Measurements from ENCODE around the gene ATP8B3.
A peak's percentile ranks its signal among the peaks of the same experiment; 100 is the strongest.

The ATP8B3 gene

DNA sequence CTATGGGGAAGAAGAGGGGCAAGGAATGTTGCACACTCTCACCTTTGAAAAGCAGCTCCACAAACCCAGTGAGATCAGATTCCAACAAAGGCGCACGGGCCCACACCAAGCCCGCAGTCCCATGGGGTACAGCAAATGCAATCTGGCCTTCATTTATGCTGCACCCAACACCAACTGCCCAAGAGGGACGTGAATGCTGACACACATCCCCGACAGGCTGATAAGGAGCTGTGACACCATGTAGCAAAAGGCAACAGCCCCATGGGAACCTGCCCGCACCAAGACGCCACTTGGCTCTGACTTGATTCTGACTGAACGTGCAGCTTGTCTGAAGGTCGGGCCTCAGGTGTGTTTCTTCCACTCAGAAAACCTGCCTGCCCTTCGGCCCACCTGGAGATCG lies 18.9 kb upstream of the ATP8B3 start:
- no peak for DNase-seq

DNA sequence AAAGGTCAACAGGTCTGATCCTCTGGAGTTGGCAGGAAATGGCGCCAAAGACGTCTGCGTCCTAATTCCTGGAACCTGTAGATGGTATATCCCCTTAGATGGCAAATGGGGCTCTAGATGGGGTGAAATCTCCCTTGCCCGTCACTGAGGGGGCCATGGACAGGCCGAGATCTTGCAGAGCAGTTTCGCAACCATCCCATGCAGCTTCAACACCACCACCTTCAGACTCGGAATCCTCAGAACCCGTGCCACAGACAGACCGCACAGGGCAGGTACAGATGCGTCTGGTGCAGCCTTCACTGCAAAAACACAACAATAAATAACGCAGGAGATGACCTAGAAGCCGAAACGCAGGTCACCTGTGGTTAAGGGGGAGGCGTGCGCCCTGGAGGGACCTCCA lies 18.5 kb upstream of the ATP8B3 start:
- DNase-seq = no peak

DNA sequence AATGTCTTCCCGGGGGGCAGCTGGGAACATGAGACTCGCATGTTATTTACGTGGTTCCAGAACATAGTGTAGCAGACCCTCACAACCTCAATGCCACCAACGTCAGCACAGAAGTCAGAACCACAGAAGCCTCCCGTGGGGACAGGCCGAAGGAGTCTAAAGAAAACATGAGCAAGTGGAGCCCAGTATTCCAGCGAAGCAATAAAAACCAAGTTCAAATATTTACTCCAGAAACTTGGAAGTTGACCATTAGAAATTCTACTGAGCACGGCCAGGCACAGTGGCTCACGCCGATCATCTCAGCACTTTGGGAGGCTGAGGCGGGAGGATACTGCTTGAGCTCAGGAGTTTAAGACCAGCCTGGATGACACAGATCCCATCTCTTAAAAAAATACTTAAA lies 17.9 kb upstream of the ATP8B3 start:
- no peak for DNase-seq

DNA sequence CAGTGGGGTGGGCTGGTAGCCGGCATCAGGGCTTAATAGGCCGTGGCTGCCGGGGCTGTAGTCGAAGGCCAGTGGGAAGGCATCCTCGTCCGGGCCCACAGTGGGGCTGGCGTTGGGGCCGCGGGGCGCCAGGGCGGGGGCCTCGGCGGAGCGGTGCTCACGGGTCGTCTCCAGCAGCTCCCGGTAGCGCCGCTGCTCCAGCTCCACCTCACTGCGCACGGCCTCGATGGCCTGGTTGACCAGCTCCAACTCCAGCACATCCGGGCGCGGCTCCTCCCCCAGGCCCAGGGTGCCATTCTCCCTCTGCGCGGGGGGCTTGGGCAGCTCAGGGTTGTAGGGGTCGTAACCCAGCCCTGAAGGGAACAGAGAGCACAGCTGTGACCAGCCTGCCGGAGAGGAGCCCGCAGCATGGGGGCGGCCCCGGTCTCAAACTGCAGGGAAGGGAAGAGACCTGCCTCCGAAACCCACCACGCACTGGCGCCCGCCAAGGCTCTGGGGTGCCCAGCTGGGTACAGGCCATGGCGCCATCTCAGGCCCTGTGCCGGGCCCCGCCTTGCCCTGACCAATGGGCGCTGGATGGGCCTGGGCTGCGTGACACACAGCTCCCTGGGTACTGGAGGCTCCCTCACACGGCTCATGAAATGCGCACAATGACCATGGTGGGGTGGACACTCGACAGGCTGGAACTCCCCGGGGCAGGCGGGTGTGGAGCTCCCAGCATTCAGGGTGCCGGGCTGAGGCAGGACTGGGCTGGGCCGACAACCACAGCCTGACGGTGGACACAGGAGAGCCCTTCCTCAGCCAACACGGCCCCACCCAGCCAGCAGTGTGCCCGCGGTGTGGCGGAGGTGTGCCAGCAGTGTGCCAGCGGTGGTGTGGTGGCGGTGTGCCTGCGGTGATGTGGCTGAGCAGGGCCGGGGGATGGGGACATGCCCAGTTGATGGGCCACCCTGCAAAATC lies 16.5 kb upstream of the ATP8B3 start:
- DNase-seq = no peak

DNA sequence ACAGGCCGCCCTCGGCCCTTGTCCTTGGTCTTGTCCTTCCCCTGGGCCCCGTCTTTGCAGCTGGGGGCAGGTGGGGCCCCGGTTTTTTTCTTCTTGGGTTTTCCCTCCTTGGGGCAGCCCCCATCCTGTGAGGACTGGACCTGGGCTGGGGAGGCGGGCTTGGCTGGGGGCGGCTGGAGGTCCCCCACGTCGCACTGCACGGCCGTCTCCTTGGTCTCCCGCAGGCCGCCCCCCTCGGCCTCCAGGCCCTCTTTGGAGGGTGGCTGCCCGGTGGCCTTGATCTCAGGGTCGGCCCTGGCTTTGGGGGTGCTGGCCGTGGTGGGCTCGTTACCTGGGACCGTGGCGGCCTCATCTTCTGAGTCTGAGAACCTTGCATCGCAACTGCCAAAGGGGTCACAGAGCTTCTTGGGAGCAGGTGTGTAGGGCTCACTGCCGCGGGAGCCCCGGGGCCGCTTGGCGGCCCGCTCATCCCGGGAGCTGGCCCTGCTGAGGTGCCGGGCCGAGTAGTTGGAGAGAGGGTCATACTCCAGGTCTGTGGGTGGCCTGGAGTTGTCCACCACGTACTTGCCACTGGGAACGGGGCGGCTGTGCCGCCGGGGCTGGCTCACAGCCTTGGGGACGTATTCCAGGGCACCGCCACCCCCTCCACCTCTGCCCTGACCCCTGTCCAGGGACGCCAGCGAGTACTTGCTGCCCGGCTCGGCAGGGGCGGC lies 15.6 kb upstream of the ATP8B3 start:
- no peak for DNase-seq

DNA sequence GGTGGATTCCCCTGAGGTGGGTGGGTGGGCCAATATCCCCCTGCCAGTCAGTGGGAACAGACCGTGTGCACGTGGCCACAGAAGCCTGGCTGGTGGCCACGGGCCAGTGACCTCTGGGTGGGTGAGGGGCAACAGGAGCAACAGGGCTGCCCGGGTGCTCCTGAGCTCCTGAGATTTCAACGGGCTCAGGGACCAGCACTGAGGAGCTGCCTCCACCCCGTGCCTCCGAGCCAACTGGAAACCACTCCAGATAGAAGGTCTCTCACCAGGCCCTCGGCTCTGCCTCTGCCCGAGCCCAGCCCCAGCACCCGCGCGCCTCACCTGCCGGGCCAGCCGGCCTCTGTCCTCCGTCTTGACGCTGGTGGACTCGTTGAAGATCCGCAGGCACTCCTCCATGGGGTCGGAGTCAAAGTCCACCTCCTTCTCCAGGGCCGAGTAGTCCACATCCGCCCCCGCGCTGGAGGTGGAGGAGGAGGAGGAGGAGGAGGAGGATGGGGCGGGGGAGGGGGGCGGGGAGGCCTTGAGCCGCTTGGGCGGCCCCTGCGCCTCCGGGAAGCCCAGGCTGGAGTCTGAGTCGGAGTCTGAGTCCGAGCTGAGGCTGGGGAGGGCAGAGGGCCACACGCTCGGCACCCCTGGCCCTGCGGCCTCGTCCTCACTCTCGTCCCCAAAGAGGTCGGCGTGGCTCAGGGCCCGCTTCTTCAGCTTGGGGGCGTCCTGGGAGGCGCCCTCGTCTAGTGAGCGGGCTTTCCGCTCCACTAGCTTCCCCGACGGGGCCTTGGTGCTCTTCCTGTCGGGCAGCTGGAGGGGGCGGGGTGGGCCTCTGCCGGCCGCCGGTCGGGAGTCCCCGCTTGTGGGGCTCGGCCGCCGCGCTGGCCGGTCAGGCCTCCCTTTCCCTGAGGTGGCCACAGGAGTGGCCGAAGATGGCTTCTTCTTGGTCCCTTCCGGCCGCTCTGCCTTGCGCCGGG lies 14.8 kb upstream of the ATP8B3 start:
- DNase-seq = no peak

DNA sequence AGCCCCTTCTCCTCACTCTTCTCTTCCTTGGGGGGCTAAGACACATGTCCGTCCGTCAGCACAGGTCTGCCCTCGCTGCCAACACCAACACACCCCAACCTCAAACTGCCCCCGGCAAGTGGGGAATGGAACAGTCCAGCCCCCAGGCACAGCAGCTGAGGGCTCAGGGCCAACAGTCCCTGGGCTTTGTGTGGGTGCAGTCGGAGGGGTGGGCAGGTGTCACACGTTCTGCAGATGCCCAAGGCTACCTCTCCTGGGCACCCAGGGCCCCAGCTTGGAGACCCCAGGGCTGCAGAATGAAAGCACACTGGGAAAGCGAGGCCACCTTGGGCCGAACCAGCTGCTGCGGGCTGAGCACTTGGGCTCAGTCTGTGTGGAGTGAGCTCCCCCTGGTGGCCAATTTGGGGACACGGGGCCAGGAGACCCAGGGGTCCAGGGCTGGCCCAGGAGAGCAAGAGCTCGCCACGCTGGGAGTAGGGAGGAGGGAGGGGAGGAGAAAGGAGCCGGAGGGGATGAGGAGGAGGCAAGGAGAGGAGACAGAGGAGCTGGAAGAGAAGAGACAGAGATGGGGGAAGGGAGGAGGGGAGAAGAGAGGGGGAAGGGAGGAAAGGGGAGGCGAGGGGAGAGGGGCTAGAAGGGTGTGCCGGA lies 14.0 kb upstream of the ATP8B3 start:
- peak; percentile 73 to 88 (median 78) for DNase-seq

DNA sequence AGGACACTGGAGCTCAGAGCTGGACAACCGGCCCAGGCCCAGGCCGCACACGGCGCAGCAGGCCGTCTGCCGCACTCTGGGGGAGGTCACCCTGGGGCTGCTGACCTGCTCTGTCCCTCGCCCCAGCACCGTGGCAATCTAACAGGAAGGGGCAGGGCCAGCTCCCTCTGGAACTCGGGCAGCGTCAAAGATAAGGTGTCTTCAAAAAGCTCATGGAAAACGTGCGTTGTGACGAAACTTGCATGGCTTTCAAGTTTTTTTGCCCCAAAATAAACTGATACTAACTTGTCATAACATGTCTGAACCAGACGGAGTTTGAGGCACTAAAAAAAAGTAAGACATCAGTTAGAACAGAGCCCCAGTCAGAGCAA lies 12.2 kb upstream of the ATP8B3 start:
- DNase-seq = no peak

DNA sequence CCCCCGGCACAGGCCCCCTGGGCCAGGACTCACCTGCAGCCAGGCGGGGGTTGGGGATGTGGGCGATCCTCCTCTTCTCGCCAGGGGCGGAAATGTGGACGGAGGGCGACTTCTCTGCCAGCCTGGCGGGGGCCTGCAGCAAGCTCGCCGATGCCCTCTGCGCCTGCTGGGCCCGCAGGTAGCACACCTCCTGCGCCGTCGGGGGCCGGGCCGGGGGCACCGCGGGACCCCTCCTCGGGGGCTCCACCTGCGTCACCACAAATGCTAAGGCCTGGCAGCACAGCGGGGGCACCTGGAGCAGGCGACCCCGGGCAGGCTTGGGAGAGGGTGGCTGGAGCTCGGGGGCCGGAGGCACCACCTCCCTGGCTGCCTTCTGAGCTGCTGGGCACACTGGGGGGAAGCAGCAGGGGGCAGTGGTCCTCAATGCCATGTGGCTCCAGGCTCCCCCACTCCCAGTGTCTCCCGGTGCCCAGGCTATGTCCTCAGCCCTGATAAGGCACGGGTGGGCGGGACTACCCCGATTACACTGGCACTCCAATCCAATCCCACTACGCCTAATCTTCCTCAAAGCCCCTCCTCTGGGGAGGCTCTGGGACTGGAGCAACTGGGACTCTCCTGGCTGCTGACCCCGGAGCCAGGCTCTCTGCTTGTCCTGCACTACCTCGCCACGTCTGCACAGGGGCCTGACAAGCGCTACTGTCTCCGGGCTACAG lies 11.6 kb upstream of the ATP8B3 start:
- no peak for DNase-seq

DNA sequence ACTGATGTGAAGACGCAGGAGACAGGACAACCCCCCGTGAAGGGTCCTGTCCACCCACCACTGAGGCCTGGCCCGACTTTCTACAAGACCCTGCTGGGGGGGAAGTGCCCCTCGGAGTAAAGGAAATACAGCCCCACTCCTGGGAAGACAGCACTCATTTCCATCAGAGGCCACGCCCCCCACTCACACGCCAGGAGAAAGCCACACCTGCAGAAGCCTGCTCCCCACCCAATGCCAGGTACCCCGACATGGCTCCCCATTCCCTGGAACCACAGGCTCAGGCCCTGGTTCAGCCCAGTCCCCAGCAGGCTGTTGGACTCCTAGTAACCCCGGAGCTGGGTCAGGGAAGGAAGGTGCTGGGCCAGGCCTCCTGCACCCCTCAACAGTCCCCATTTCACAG lies 10.9 kb upstream of the ATP8B3 start:
- no peak for DNase-seq

DNA sequence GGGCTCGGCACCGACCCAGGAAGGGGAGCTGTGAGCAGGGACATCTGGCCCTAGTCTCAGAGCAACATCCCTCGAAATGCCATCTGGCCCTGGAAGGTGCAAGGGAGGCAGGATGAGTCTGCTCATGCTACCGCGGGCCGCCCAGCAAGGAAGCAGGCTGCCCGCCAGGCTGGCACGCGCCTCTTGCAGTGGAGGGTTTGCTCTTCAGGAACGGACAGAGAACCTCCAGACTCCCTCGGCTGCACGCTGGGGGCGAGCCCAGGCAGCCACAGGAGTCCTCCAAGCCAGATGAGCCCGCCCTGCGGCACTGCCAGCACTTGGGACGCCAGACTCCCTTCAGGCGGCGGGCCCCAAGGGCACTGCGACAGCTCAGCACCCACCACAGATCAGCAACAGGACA lies 10.1 kb upstream of the ATP8B3 start:
- no peak for DNase-seq

DNA sequence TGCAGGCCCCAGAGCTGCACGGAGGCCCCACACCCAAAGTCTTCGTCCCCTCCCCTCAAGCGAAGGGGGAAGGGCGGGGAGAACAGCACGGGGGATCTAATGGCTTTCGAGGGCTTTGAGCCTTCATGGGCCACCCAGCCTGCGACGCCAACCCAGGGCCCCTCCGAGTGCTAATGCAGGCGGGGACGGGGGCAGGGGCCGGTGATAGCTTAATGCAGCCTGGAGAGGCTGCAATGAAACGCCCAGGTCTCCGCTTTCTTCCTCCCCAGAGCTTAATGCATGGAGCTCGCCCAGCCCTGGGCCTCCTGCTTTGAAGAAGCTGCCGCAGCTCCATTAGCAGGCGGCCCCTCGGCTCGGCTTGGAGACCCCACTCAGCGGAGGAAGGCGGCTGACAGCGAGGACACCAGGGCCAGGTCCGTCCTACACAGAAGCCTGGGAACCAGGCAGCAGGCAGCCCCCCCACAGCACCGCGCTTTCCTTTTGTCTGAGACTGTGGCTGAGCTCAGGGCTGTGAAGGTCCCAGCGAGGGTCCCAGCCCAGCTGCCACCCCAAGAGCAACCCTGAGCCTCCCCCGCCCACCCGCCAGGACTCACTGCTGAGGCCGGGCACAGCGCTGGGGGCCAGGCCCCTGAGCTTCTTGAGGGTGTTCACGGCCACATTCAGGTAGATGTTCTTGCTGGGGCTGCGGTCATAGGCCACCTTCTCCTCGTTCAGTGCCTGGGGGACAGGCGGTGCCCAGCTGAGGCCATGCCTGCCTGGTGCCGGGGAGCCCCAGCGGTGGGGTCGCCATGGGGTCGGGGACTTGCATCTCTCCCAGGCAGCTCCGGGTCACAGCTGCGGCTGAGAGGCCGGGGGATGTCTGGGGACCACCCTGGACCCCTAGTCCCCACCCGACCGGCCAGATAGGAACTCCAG lies 7.5 kb upstream of the ATP8B3 start:
- no peak for DNase-seq

DNA sequence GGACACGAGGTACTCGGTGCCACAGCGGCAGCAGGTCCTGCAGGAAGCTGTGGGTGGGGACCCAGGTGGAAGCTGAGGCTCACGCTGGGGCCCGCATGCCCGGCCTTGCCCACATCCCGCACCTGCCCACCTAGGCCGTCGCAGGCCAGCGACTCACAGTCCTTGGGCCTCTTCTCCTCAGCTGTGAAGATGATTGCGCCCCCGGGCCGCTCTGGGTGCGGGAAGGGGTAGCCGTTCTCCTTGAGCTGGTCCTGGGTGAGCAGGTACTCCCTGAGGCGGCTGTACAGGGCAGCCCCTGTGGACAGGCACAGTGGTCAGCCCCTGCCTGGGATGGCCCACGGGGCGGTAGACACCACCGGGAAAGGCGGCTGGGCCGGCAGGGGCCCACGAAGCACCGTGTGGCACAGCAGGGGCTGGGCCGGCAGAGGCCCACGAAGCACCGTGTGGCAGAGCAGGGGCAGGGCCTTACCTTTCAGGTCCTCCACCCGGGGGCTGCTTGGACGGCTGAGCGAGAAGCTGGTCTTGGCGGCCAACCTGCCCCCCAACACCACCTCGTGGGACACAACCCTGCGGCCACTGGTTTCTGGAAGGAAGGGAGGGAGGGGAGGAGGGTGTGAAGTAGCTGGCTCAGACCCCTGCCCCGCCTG lies 6.6 kb upstream of the ATP8B3 start:
- no peak for DNase-seq

DNA sequence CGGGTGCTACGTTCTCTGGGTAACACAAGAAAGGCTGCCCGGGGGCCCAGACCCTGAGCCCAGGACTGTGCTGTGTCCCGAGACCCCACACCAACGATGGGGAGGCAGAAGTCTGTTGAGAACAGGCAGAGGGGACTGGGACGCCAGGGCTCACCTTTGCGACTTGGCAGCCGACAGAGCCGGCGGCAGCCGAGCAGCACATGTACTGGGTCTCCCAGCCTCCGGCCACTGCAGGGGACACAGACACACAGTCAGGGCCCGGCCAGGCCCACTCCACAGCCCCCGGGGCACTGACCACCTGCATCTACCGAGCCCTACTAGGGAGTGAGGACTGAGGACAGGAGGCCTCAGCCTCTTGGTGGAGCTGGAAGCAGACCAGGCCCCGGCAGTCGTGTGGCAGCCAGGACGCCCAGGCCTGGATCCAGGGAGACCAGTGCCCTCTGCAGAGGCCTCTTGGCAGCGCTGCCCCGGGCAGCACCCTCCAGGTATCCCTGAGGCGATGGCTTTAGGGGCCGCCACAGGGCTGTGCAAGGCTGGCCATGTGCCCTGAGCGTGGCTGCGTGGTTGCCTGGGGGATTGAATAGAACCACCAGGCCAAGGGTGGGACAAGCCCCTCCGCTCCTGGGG lies 5.6 kb upstream of the ATP8B3 start:
- DNase-seq = no peak

DNA sequence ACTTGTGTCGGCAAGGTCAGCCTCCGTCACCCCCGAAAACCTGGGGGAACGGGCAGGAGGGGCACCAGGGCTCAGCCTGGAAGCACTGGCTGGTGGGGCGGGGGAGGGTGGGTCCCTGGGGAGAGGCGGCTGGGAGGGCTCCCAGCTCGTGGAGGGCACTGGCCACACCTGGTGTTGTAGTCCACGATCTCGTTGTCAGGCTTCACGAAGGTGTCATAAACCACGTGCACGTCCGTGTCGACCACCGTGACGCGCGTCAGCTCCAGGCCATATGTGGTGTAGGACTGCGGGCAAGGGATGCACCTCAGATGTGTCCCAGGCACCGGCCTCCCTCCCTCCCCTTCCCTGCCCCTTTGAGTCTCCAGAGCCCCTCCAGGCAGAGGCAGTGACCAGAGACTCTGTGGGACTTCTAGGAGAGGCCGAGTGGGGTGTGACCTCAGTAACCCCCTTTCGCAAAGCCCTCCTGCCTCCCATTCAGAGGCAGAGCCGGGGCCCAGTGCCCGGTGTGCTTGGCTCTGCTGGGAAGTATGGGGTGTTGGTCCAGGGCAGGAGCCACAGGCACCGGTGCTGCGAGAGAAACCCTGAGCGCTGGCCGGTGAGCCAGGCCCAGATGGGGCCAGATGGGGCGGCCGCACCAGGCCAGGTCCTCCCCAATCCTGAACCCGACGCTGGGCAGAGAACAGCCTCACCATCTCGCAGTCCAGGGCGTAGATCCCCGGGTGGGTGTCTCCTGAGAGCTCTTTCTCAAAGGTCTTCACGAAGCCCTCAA lies 4.6 kb upstream of the ATP8B3 start:
- no peak for DNase-seq

DNA sequence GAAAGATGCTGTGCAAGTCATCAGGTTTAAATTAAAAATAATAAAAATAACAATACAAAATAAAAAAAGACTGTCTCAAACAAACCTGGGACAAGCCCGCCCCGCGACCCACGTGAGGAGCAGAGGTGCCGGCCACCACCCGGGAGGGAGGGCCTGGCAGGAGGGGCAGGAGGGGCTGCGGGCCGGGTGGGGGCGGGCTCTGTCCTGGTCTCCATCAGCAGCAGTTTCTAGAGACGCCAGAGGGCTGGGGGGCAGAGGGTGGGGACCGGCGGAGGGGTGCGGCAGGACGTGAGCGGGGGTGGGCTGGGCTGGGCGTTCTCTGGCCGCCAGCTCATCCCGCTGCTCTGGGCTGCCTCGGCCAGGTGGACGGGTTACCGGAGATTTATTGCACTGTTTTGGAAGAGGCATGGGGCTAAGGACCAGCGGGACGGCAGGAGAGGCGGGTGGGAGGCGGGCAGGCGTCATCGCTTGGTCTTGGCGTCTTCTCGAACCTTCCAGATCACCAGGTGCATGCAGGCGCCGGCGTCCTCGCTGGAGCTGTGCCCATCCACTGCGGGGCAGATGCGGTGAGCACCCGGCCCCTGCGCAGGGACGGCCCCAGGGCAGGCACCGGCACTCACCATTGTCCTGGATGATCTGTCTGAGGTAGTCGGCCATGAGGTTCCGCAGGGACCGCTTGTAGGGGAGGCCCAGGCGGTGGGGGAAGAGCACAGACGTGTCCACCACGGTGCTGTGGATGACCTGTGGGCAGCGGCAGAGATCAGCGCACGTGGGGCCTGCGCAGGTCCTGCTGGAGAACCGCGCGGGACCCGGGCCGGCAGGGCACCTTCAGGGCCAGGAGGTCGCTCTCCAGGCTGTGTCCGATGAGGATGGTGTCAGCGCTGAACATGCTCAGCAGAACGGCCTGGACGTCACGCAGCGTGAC lies 3.8 kb upstream of the ATP8B3 start:
- DNase-seq = no peak

DNA sequence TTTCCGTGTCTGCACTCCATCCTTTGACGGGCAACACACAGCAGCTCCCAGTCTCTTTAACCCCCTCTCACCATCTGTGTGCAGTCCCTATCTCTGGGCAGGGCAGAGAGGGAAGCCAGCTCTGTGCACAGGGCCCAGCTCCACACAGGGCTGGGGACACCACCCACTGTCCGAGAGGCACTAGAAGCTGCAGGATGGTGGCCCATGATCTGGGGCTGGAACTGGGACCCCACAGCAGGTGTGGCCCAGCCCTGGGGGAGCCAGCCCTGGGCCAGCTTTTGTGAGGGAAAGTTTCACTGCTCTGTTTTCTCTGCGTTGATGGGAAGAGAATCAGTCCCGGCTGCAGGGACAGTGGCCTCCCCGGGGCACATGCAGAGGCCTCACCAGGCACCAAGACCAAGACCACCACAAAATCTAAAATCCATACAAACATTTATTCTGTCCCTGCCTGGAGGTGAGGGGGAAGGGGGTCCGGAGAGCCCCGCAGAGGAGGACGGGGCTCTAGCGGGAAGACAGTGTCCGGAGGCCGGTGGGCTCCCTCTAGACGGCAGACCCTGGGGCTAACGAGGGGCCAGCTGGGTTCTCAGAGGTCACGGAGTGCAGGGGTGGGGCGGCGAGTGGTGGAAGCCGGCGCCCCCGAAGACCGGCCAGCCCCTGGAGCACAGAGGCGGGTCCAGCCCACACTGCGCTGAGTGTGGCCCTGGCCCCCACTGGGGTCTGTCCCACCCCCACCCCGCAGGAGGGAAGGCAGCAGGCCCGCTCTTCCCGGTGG lies 2.9 kb upstream of the ATP8B3 start:
- DNase-seq = no peak

Data from suppressor macrophage treated with lipopolysaccharide for 1 hour (primary cell).